ENCODE data around the gene NEDD8. TPM values are rescaled to one million over a fixed set of nuclear protein-coding genes. Genes with fewer than 3 reads are reported as not detected.
A peak's percentile ranks its signal among the peaks of the same experiment; 100 is the strongest.

NEDD8 gene
- total and polyA plus RNA-seq, 2 donors (not counting 1 experiment from before 2014, with no cell fraction given) = 86.7 to 98.5 TPM

DNA sequence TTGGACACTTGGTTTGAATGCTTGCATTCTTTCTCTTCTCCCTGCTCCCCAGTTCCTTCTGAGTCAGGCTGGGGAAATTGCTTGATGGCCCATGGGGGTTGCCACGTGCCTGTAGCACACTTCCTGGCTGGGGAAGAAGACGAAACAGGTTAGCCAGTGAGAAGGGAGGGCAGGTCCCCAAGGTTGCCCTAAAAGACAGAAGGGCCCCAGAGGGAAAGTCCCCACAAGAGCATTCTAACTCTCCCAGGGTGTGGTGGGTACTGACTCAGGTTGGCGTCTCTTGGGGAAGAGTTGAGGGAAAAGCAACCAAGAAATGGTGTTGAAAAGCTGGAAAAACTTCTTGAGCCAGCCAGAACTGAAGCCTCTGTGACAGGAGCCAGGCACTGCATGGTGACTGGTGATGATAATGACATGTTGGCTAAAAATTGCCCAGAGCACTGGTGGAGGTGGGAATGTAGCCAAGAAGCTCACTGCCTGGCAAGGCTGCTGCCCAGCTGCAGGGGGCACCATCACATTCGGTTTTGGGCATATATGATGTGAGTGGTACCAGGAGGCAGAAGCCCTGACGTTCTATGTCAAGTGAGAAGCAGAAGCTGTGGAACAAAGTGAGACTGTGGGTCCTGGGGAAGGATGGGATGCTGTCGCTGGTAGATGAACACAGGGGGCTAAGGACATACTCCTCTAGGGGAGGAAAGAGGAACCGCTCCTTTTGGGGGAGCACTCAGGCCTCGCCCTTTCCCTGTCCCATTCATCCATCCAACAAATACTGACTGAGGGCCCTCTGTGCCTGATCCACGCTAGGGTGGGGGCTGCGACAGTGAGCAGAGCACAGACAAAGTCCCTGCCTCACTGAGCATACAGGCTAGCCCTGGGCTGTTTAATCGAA is 47.4 kb upstream of the NEDD8 start:
- H3K4me3 Mint-ChIP-seq = peak overlapping the region; percentile 75

More for the DNA sequence above, 47.4 kb upstream of the NEDD8 start:
- 49% methylated on average over 7 of the region's 11 CpGs for WGBS (ENCODE audit: insufficient coverage)
- Histone ChIP-seq H3K27me3 (replicated peaks in 1 of 4; ENCODE audit: control extremely low read depth in 1 of 4, control insufficient read depth in 3 of 4, insufficient read depth in 4 of 4, low read length in 3 of 4) (no peaks in the 10 kb centered on the region), H3K4me2 (replicated peaks; ENCODE audit: low read depth, low read length, poor library complexity, severe bottlenecking) (peak overlapping the region; percentile 50), H3K4me3 (ENCODE audit: control extremely low read depth in 1 of 5, extremely low read depth in 1 of 5, insufficient read depth in 1 of 5, low read depth in 2 of 5, low read length in 4 of 5) (peak overlapping the region in 1 of 5 experiments; percentile 10), H3K4me1 (ENCODE audit: control insufficient read depth in 2 of 2, insufficient read depth in 2 of 2, low read length in 2 of 2) (peaks cover 38 to 60% of the 10 kb centered on the region in 2 donors), H4K20me1 (ENCODE audit: control insufficient read depth, insufficient read depth, low read length, poor library complexity, severe bottlenecking) (no peaks in the 10 kb centered on the region), H3K27ac (ENCODE audit: low read length in 2 of 2) (peak overlapping the region; percentile 65 to 80), H3K9me3 (ENCODE audit: control extremely low read depth in 1 of 3, control insufficient read depth in 2 of 3, insufficient read depth in 1 of 3, low read length in 2 of 3) (peaks cover 0 to 10% (median 0%) of the 10 kb centered on the region in 3 donors), H3K9ac (ENCODE audit: low read length) (peak overlapping the region; percentile 7), H3K36me3 (replicated peaks in 1 of 2; ENCODE audit: control extremely low read depth in 1 of 2, control insufficient read depth in 1 of 2, extremely low read depth in 1 of 2, insufficient read depth in 2 of 2, low read length in 1 of 2) (no peaks in the 10 kb centered on the region), H2AFZ (ENCODE audit: insufficient read depth, low read depth, low read length, poor library complexity, severe bottlenecking) (peak overlapping the region; percentile 44), H3K79me2 (ENCODE audit: control insufficient read depth, insufficient read depth, low read length) (peaks cover 44% of the 10 kb centered on the region)
- ChIA-PET POLR2A (interaction anchor here (0.5 to 2.0 kb wide), 2 partner anchors 9 to 117 kb away, joined by 4 to 8 read pairs; partner anchors contain the start of gene RABGGTA), CTCF (interaction anchor here (0.7 to 7.1 kb wide), 14 partner anchors 9 to 153 kb away, joined by 3 to 93 read pairs (median 8); partner anchors contain the start of genes CIDEB, DHRS1, MDP1 and NOP9)
- DNase-seq (peak; percentile 87), ATAC-seq (ENCODE audit: low read depth) (peak; percentile 90)
- H3K9me3 Mint-ChIP-seq (ENCODE audit: insufficient read depth) = no peaks in the 10 kb centered on the region
- TF ChIP-seq, protein P1, sequence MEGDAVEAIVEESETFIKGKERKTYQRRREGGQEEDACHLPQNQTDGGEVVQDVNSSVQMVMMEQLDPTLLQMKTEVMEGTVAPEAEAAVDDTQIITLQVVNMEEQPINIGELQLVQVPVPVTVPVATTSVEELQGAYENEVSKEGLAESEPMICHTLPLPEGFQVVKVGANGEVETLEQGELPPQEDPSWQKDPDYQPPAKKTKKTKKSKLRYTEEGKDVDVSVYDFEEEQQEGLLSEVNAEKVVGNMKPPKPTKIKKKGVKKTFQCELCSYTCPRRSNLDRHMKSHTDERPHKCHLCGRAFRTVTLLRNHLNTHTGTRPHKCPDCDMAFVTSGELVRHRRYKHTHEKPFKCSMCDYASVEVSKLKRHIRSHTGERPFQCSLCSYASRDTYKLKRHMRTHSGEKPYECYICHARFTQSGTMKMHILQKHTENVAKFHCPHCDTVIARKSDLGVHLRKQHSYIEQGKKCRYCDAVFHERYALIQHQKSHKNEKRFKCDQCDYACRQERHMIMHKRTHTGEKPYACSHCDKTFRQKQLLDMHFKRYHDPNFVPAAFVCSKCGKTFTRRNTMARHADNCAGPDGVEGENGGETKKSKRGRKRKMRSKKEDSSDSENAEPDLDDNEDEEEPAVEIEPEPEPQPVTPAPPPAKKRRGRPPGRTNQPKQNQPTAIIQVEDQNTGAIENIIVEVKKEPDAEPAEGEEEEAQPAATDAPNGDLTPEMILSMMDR (IDR thresholded peaks at IDR 0.05) = peak; percentile 53
- TF ChIP-seq EZH2 (IDR thresholded peaks at IDR 0.05; ENCODE audit: borderline replicate concordance, insufficient read depth, low read depth, low read length, poor library complexity, severe bottlenecking) = no peak
- H3K4me1 Mint-ChIP-seq = peaks cover 66% of the 10 kb centered on the region
- H3K27me3 Mint-ChIP-seq = no peaks in the 10 kb centered on the region
- H3K27ac Mint-ChIP-seq = peak overlapping the region; percentile 93
- intact Hi-C loops (cut with micrococcal nuclease) = loop anchor here (1.0 to 10.0 kb wide), 4 partner anchors 8 to 135 kb away; partner anchors contain the start of genes EMC9, PSME2, RABGGTA and RNF31
